Ovary (tissue), 9 donors: ENCODE data around the gene CACNA2D1. TPM values are rescaled to one million over a fixed set of nuclear protein-coding genes. Genes with fewer than 3 reads are reported as not detected.

Source experiments
- DNase-seq, 5 donors: peaks; one replicate each; pipeline ENCODE4 v3.0.0-alpha.2; 2019 to 2020
- H3K27ac ChIP-seq, 2 donors: fragments of 200-600 bp; one replicate each; pipeline versions ENCODE4 v1.5.1 to v1.8.0; 2019 to 2022
- H3K27me3 ChIP-seq: fragments of 200-600 bp; one replicate; pipeline ENCODE4 v1.8.0; 2022
- H3K36me3 ChIP-seq: fragments of 200-600 bp; sonication (generic); one replicate; pipeline ENCODE4 v1.5.1; 2019
- H3K4me1 ChIP-seq: one replicate; pipeline ENCODE4 v1.8.1; 2013; ENCODE audit warnings: mild to moderate bottlenecking, moderate library complexity; ENCODE audit not compliant: insufficient read depth
- H3K4me3 ChIP-seq: fragments of 200-600 bp; sonication (generic); one replicate; pipeline ENCODE4 v1.5.1; 2017
- H3K9me3 ChIP-seq, 2 donors: fragments of 200-600 bp in 1 of 2; sonication (generic) in 1 of 2; one replicate each; pipeline versions ENCODE4 v1.5.1 to v1.8.1; 2013 to 2019; ENCODE audit warnings: mild to moderate bottlenecking in 1 of 2, moderate library complexity in 1 of 2
- EP300 ChIP-seq: sonication (generic); formaldehyde crosslinking; IDR thresholded peaks from one replicate; pipeline ENCODE4 v1.6.1; 2017; ENCODE audit warnings: antibody characterized with exemption
- POLR2A ChIP-seq: fragments of 450-650 bp; IDR thresholded peaks from one replicate; pipeline ENCODE4 v1.6.1; 2017; ENCODE audit warnings: antibody characterized with exemption, mild to moderate bottlenecking, moderate library complexity
- WGBS, 3 donors: extraction: QIAGEN DNeasy Blood & Tissue Kit in 1 of 3; methylation state at CpG; one replicate each; pipeline versions ENCODE4 v1.1.5 to v1.1.7; 2013 to 2017; 5-methylcytosine and 5-hydroxymethylcytosine counted together
- intact Hi-C, 4 donors: fragments of 100-400 bp; cut with DNase I; formaldehyde crosslinking; loops; one replicate each; pipeline versions ENCODE4 v1.11.0 to v1.15.1; 2022 to 2023
- polyA plus RNA-seq, 2 donors: library from polyadenylated mRNA; stranded (reverse); fragments of 200-250 nt in 1 of 2; fragments of 350-450 nt in 1 of 2; fragmentation: Illumina TruSeq in 1 of 2; extraction: RNeasy Lipid Tissue Mini Kit (QIAGEN cat#74804) in 1 of 2; gene quantifications; one replicate each; pipeline ENCODE4 v1.2.3, GENCODE V29; 2013 to 2014
- total RNA-seq, 7 donors: library from RNA; depleted of rRNA in 2 of 7; stranded (reverse); fragments of >200 nt in 2 of 7; fragmentation: NEBNext Ultra II Directional in 3 of 7; extraction: Animal tissue kit (Norgen Biotek cat#: 25700) in 3 of 7; gene quantifications; one replicate each; pipeline versions ENCODE4 v1.1.0 to v1.2.4, GENCODE V29; 2016 to 2023
- TF ChIP-seq, protein P1 (sequence below), 3 donors: fragments of 450-650 bp in 2 of 3; fragments of 200-600 bp in 1 of 3; IDR thresholded peaks; one replicate each; pipeline versions ENCODE4 v1.5.1 to v1.8.0; 2016 to 2022; ENCODE audit warnings: antibody characterized with exemption in 3 of 3, mild to moderate bottlenecking in 1 of 3
- donor health status: DM: no; HTN: no; CAD: no; lungs with moderate emphysema.
- donor health status: DM: no; HTN: no; CAD: no.
- donor health status: Bipolar disorder and iron deficiency.
- donor health status: DM: yes; HTN: yes; CAD: no.
- donor health status: DM: no; HTN: no; CAD: no.
- donor health status: DM: yes; HTN: yes; CAD: no.

CACNA2D1 gene
- total and polyA plus RNA-seq, 9 donors: 6.6 to 34.2 (median 18.8) TPM

DNA sequence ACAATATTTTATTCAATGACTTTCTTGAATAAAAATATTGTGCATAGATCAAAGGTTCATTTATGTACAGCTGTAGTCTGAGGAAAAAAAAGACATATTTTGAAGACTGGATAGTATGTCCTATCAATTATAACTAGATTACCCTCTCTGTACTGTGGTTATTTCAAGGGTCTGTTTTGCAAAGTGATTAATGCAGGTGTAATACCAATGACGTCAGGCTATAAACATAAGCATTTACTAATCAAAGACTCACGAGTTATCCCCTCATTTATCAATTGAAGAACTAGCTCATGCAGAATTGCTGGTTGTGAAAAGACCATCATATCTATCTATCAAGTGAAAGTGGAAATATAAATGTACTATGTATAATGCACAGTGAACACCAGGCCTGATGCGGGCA is 460.2 kb downstream of the CACNA2D1 start:
- Histone ChIP-seq H3K4me3 (no peak overlapping the region), H3K4me1 (no peaks in the 10 kb centered on the region), H3K36me3 (no peaks in the 10 kb centered on the region), H3K27ac (no peak overlapping the region), H3K9me3 (no peaks in the 10 kb centered on the region), H3K27me3 (no peaks in the 10 kb centered on the region)
- intact Hi-C loops: no loop called here
- 80 to 87% (median 85%) methylated on average over 3 of the region's 3 CpGs for WGBS, 3 donors
- TF ChIP-seq POLR2A: no peak
- TF ChIP-seq, protein P1, sequence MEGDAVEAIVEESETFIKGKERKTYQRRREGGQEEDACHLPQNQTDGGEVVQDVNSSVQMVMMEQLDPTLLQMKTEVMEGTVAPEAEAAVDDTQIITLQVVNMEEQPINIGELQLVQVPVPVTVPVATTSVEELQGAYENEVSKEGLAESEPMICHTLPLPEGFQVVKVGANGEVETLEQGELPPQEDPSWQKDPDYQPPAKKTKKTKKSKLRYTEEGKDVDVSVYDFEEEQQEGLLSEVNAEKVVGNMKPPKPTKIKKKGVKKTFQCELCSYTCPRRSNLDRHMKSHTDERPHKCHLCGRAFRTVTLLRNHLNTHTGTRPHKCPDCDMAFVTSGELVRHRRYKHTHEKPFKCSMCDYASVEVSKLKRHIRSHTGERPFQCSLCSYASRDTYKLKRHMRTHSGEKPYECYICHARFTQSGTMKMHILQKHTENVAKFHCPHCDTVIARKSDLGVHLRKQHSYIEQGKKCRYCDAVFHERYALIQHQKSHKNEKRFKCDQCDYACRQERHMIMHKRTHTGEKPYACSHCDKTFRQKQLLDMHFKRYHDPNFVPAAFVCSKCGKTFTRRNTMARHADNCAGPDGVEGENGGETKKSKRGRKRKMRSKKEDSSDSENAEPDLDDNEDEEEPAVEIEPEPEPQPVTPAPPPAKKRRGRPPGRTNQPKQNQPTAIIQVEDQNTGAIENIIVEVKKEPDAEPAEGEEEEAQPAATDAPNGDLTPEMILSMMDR (IDR thresholded peaks at IDR 0.05): no peak
- no peak for TF ChIP-seq EP300
- no peak for DNase-seq

DNA sequence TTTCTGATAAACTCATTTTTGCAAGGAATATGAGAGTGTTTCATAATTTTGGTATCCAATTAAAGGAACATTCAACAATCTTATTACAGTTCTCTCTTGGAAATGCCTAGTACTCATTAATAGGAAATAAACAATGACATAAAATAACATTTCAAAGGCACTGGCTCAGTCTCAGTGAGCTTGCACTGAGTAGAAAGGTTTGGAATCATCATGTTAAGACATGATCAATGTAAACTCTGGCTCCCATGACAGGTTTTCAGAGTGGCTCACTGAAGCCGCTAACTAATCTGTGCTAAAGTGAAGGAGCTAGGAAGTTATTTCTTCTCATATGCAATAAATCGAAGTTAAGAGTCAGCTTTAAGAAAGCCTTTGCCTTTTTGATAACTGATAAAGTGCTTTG is 470.5 kb downstream of the CACNA2D1 start:
- 87 to 89% (median 87%) methylated on average over 2 of the region's 2 CpGs for WGBS, 3 donors
- H3K4me3 ChIP-seq: no peak overlapping the region

DNA sequence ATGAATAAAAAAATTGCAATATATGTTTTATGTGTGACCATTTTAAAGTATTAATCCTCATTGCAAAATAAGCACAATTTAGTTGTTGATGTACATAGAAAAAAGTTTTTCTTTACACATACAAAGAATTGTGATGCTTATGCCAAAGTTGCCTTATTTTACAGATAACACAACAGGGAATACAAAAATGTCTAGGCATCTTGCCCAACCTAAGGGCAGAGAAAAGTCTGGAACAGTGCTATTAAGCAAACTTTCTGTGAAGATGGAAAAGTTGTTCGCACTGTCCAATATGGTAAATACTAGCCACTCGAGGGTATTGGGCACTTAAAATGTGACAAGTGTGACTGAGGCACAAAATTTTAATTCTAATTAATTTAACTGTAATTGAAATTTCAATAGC is 483.6 kb downstream of the CACNA2D1 start:
- intact Hi-C loops: loop anchor here in 1 of 4 donors (10.0 kb wide), 1 partner anchor 475 kb away; no protein-coding TSS in a partner anchor
- H3K4me1 ChIP-seq: no peaks in the 10 kb centered on the region
- H3K27ac ChIP-seq: no peak overlapping the region
- no peaks in the 10 kb centered on the region for H3K27me3 ChIP-seq
- no peak for DNase-seq
- H3K36me3 ChIP-seq: no peaks in the 10 kb centered on the region
- no peak overlapping the region for H3K4me3 ChIP-seq
- TF ChIP-seq, protein P1 (IDR thresholded peaks at IDR 0.05): no peak
- TF ChIP-seq EP300 (no peak), POLR2A (no peak)
- no peaks in the 10 kb centered on the region for H3K9me3 ChIP-seq
- WGBS, 3 donors: 72 to 80% (median 72%) methylated on average over 2 of the region's 2 CpGs

More for the DNA sequence above, 470.5 kb downstream of the CACNA2D1 start:
- Histone ChIP-seq H3K36me3 (no peaks in the 10 kb centered on the region), H3K27me3 (no peaks in the 10 kb centered on the region), H3K4me1 (no peaks in the 10 kb centered on the region), H3K9me3 (no peaks in the 10 kb centered on the region), H3K27ac (no peak overlapping the region)
- no peak for DNase-seq
- TF ChIP-seq EP300 (no peak), POLR2A (no peak)
- TF ChIP-seq, protein P1 (IDR thresholded peaks at IDR 0.05): no peak
- intact Hi-C loops: no loop called here

DNA sequence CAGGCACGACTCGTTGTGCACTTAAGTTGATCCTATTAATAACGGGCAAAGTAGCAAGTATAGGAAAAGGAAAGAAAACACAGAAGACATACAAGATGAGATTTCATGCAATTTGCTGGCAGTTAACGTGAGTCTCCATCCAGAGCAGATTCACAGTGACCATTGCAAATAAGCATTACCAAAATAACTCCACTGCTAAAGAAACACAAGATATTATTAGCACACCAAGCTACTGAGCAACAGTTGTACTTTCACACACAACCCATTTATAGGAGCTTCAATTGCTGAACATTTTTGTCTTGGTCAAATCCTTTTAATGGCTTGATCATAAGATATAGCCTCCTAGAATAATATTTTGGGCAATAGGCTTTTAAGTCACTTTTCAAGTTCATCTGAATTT is 486.1 kb downstream of the CACNA2D1 start:
- no peaks in the 10 kb centered on the region for H3K36me3 ChIP-seq
- no peak overlapping the region for H3K27ac ChIP-seq
- intact Hi-C loops: no loop called here
- H3K27me3 ChIP-seq: no peaks in the 10 kb centered on the region
- H3K4me3 ChIP-seq: no peak overlapping the region
- no peaks in the 10 kb centered on the region for H3K9me3 ChIP-seq
- DNase-seq: no peak
- TF ChIP-seq, protein P1 (IDR thresholded peaks at IDR 0.05): no peak
- TF ChIP-seq POLR2A: no peak
- no peak for TF ChIP-seq EP300
- 84 to 93% (median 87%) methylated on average over 4 of the region's 4 CpGs for WGBS, 3 donors
- no peaks in the 10 kb centered on the region for H3K4me1 ChIP-seq
